Liver (tissue), 9 donors: ENCODE data around the gene PXYLP1. TPM values are rescaled to one million over a fixed set of nuclear protein-coding genes. Genes with fewer than 3 reads are reported as not detected.

Experiments
- DNase-seq: peaks from one replicate; pipeline ENCODE4 v3.0.0-alpha.2; 2017; ENCODE audit warnings: low spot score
- H3K27ac ChIP-seq, 2 donors: one replicate each; pipeline ENCODE4 v1.7.0; 2013; ENCODE audit warnings: inconsistent platforms in 2 of 2, low read length in 2 of 2, control low read depth in 1 of 2, low read depth in 1 of 2, mild to moderate bottlenecking in 1 of 2
- H3K27me3 ChIP-seq, 4 donors: one replicate each; pipeline versions ENCODE4 v1.6.1 to v1.7.0; 2013; ENCODE audit warnings: low read length in 3 of 4, inconsistent platforms in 1 of 4, mild to moderate bottlenecking in 1 of 4, moderate library complexity in 1 of 4; ENCODE audit not compliant: control insufficient read depth in 4 of 4, insufficient read depth in 4 of 4
- H3K36me3 ChIP-seq, 4 donors: one replicate each; pipeline versions ENCODE4 v1.6.1 to v1.7.0; 2013; ENCODE audit warnings: low read length in 3 of 4, mild to moderate bottlenecking in 3 of 4, low read depth in 1 of 4, moderate library complexity in 1 of 4; ENCODE audit not compliant: control insufficient read depth in 4 of 4, insufficient read depth in 3 of 4
- H3K4me1 ChIP-seq, 4 donors: one replicate each; pipeline versions ENCODE4 v1.6.1 to v1.7.0; 2013; ENCODE audit warnings: low read length in 3 of 4, mild to moderate bottlenecking in 3 of 4, moderate library complexity in 1 of 4; ENCODE audit not compliant: control insufficient read depth in 4 of 4, insufficient read depth in 4 of 4
- H3K4me3 ChIP-seq, 3 donors: one replicate each; pipeline versions ENCODE4 v1.6.1 to v1.7.0; 2013; ENCODE audit warnings: low read length in 3 of 3, control low read depth in 1 of 3, low read depth in 1 of 3, mild to moderate bottlenecking in 1 of 3
- H3K9ac ChIP-seq, 2 donors: one replicate each; pipeline ENCODE4 v1.7.0; 2013; ENCODE audit warnings: low read length in 2 of 2, mild to moderate bottlenecking in 2 of 2, moderate library complexity in 2 of 2, control low read depth in 1 of 2, low read depth in 1 of 2
- H3K9me3 ChIP-seq, 4 donors: one replicate each; pipeline versions ENCODE4 v1.6.1 to v1.7.0; 2013; ENCODE audit warnings: low read length in 3 of 4; ENCODE audit not compliant: control insufficient read depth in 4 of 4
- EGR1 ChIP-seq, 2 donors: IDR thresholded peaks; 2 replicates each; pipeline ENCODE4 v1.6.1; 2016 to 2018; ENCODE audit warnings: antibody characterized with exemption in 2 of 2, low read depth in 2 of 2
- FOXA1 ChIP-seq: IDR thresholded peaks from 2 replicates; pipeline ENCODE4 v1.6.1; 2016; ENCODE audit warnings: antibody characterized with exemption
- FOXA2 ChIP-seq: IDR thresholded peaks from 2 replicates; pipeline ENCODE4 v1.6.1; 2016; ENCODE audit warnings: antibody characterized with exemption
- GABPA ChIP-seq, 2 donors: IDR thresholded peaks in 1 of 2; conservative IDR thresholded peaks in 1 of 2; 2 replicates each; pipeline ENCODE4 v1.6.1; 2016; ENCODE audit warnings: antibody characterized with exemption in 2 of 2, mild to moderate bottlenecking in 1 of 2, moderate library complexity in 1 of 2
- HNF4A ChIP-seq, 2 donors: conservative IDR thresholded peaks; 2 replicates each; pipeline ENCODE4 v1.6.1; 2016; ENCODE audit warnings: antibody characterized with exemption in 2 of 2, mild to moderate bottlenecking in 2 of 2
- HNF4G ChIP-seq: IDR thresholded peaks from 2 replicates; pipeline ENCODE4 v1.6.1; 2016; ENCODE audit warnings: antibody characterized with exemption
- JUND ChIP-seq, 2 donors: IDR thresholded peaks; 2 replicates each; pipeline ENCODE4 v1.6.1; 2016; ENCODE audit warnings: antibody characterized with exemption in 2 of 2
- NR2F2 ChIP-seq: IDR thresholded peaks from 2 replicates; pipeline ENCODE4 v1.6.1; 2016; ENCODE audit warnings: antibody characterized with exemption
- RAD21 ChIP-seq, 2 donors: IDR thresholded peaks; 2 replicates each; pipeline ENCODE4 v1.6.1; 2016; ENCODE audit warnings: antibody characterized with exemption in 2 of 2, mild to moderate bottlenecking in 2 of 2
- RXRA ChIP-seq, 2 donors: IDR thresholded peaks; 2 replicates each; pipeline ENCODE4 v1.6.1; 2017 to 2018; ENCODE audit warnings: antibody characterized with exemption in 2 of 2, mild to moderate bottlenecking in 1 of 2
- SP1 ChIP-seq: IDR thresholded peaks from 2 replicates; pipeline ENCODE4 v1.6.1; 2018; ENCODE audit warnings: antibody characterized with exemption, mild to moderate bottlenecking
- TAF1 ChIP-seq: conservative IDR thresholded peaks from 2 replicates; pipeline ENCODE4 v1.6.1; 2016; ENCODE audit warnings: antibody characterized with exemption, mild to moderate bottlenecking
- YY1 ChIP-seq: IDR thresholded peaks from 2 replicates; pipeline ENCODE4 v1.6.1; 2016; ENCODE audit warnings: antibody characterized with exemption, mild to moderate bottlenecking
- WGBS: extraction: QIAGEN DNeasy Blood & Tissue Kit; methylation state at CpG from one replicate; pipeline ENCODE4 v1.1.7; 2013; 5-methylcytosine and 5-hydroxymethylcytosine counted together
- polyA plus RNA-seq, 2 donors: library from polyadenylated mRNA; stranded (reverse) in 1 of 2; unstranded in 1 of 2; fragments of 200-250 nt in 1 of 2; fragments of >200 nt in 1 of 2; fragmentation: Nextera tagmentation in 1 of 2; extraction: Ambion mirVana in 1 of 2; gene quantifications; one replicate each; pipeline versions ENCODE4 v1.2.1 to v1.2.3, GENCODE V29; 2013 to 2015
- total RNA-seq, 2 donors: library from RNA; depleted of rRNA; stranded (reverse); fragments of >200 nt; gene quantifications; one replicate each; pipeline ENCODE4 v1.2.3, GENCODE V29; 2014
- TF ChIP-seq, protein P1 (sequence below): IDR thresholded peaks from 2 replicates; pipeline ENCODE4 v1.6.1; 2016; ENCODE audit warnings: antibody characterized with exemption
- TF ChIP-seq, protein P2 (sequence below): IDR thresholded peaks from 2 replicates; pipeline ENCODE4 v1.6.1; 2016; ENCODE audit warnings: antibody characterized with exemption
- TF ChIP-seq, protein P3 (sequence below): IDR thresholded peaks from 2 replicates; pipeline ENCODE4 v1.6.1; 2016; ENCODE audit warnings: antibody characterized with exemption, mild to moderate bottlenecking
- TF ChIP-seq, protein P4 (sequence below): fragments of 150-350 bp; IDR thresholded peaks from 2 replicates; pipeline ENCODE4 v1.5.1; 2017; ENCODE audit warnings: improper control_type of control experiment, low read depth, low read length; ENCODE audit not compliant: missing input control
- TF ChIP-seq, protein P5 (sequence below): IDR thresholded peaks from 2 replicates; pipeline ENCODE4 v1.6.1; 2016; ENCODE audit warnings: antibody characterized with exemption
- donor health status: healthy.
- donor health status: healthy.
- donor health status: healthy.
- donor health status: healthy.
- donor health status: healthy.

Gene PXYLP1
- total and polyA plus RNA-seq, 4 donors = 1.1 to 5.3 (median 3.1) TPM

DNA sequence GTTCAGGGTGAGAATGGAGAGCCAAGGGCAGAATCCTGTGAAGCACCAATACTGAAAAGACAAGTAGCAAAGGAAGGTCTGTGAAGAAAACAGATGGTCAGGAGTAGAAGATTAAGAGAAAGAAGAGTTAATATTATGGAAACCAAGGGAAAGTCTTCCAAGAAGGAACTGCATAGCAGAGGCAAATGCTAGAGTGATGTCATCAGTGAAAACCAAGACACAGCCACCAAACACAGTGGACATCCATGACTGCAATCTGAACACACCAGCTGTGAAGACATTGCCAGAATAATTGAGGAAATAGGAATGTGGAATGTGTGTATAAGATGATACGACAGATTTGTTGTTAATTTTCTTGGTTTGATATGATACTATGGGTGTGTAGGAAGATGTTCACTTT is 109.9 kb downstream of the PXYLP1 start:
- H3K4me3 ChIP-seq = no peak overlapping the region
- H3K27me3 ChIP-seq = no peaks in the 10 kb centered on the region
- no peaks in the 10 kb centered on the region for H3K9me3 ChIP-seq
- H3K9ac ChIP-seq = no peak overlapping the region
- WGBS = 97% methylated on average over 1 of the region's 1 CpG
- no peaks in the 10 kb centered on the region for H3K36me3 ChIP-seq
- peaks cover 7 to 47% (median 27%) of the 10 kb centered on the region in 4 donors for H3K4me1 ChIP-seq
- TF ChIP-seq JUND (IDR thresholded peaks at IDR 0.05) (no peak), YY1 (no peak), EGR1 (IDR thresholded peaks at IDR 0.05; ENCODE audit: low read depth in 2 of 2) (no peak), HNF4G (no peak), SP1 (no peak), NR2F2 (no peak)
- TF ChIP-seq, protein P1, sequence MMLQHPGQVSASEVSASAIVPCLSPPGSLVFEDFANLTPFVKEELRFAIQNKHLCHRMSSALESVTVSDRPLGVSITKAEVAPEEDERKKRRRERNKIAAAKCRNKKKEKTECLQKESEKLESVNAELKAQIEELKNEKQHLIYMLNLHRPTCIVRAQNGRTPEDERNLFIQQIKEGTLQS = no peak
- H3K27ac ChIP-seq = no peak overlapping the region
- no peak for DNase-seq

DNA sequence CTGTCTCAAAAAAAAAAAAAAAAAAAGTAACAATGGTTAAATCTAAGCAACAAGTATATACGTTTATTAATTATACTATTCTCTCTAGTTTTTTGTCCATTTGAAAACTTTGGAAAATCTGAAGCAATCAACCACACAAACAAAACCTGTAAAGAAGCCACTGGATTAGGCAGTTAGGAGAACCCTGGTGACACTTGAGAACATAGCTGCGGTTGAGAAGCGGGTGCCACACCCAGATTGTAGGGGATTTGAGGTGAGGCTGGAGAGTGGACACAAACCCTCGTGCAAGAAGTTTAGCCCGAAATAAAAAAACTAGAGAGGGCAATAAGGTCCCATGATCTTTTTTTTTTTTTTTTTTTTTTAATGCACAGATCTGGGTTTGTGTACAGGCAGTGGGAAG is 110.8 kb downstream of the PXYLP1 start:
- Histone ChIP-seq H3K4me3 (no peak overlapping the region), H3K9ac (no peak overlapping the region), H3K36me3 (no peaks in the 10 kb centered on the region), H3K9me3 (no peaks in the 10 kb centered on the region), H3K27me3 (no peaks in the 10 kb centered on the region), H3K4me1 (peaks cover 7 to 48% (median 29%) of the 10 kb centered on the region in 4 donors), H3K27ac (no peak overlapping the region)
- no peak for DNase-seq
- WGBS = 93% methylated on average over 5 of the region's 5 CpGs
- TF ChIP-seq, protein P2, sequence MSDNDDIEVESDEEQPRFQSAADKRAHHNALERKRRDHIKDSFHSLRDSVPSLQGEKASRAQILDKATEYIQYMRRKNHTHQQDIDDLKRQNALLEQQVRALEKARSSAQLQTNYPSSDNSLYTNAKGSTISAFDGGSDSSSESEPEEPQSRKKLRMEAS = no peak
- TF ChIP-seq EGR1 (IDR thresholded peaks at IDR 0.05; ENCODE audit: low read depth in 2 of 2) = no peak
- no peak for TF ChIP-seq GABPA (IDR thresholded peaks at IDR 0.05 in 1 of 2, conservative IDR thresholded peaks at IDR 0.05 in 1 of 2)
- TF ChIP-seq HNF4A (conservative IDR thresholded peaks at IDR 0.05) = no peak
- no peak for TF ChIP-seq NR2F2
- TF ChIP-seq, protein P3, sequence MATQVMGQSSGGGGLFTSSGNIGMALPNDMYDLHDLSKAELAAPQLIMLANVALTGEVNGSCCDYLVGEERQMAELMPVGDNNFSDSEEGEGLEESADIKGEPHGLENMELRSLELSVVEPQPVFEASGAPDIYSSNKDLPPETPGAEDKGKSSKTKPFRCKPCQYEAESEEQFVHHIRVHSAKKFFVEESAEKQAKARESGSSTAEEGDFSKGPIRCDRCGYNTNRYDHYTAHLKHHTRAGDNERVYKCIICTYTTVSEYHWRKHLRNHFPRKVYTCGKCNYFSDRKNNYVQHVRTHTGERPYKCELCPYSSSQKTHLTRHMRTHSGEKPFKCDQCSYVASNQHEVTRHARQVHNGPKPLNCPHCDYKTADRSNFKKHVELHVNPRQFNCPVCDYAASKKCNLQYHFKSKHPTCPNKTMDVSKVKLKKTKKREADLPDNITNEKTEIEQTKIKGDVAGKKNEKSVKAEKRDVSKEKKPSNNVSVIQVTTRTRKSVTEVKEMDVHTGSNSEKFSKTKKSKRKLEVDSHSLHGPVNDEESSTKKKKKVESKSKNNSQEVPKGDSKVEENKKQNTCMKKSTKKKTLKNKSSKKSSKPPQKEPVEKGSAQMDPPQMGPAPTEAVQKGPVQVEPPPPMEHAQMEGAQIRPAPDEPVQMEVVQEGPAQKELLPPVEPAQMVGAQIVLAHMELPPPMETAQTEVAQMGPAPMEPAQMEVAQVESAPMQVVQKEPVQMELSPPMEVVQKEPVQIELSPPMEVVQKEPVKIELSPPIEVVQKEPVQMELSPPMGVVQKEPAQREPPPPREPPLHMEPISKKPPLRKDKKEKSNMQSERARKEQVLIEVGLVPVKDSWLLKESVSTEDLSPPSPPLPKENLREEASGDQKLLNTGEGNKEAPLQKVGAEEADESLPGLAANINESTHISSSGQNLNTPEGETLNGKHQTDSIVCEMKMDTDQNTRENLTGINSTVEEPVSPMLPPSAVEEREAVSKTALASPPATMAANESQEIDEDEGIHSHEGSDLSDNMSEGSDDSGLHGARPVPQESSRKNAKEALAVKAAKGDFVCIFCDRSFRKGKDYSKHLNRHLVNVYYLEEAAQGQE = no peak
- TF ChIP-seq RXRA (IDR thresholded peaks at IDR 0.05) = no peak
- TF ChIP-seq TAF1 = no peak
- no peak for TF ChIP-seq FOXA2
- TF ChIP-seq FOXA1 = no peak
- TF ChIP-seq SP1 = no peak
- TF ChIP-seq, protein P4, sequence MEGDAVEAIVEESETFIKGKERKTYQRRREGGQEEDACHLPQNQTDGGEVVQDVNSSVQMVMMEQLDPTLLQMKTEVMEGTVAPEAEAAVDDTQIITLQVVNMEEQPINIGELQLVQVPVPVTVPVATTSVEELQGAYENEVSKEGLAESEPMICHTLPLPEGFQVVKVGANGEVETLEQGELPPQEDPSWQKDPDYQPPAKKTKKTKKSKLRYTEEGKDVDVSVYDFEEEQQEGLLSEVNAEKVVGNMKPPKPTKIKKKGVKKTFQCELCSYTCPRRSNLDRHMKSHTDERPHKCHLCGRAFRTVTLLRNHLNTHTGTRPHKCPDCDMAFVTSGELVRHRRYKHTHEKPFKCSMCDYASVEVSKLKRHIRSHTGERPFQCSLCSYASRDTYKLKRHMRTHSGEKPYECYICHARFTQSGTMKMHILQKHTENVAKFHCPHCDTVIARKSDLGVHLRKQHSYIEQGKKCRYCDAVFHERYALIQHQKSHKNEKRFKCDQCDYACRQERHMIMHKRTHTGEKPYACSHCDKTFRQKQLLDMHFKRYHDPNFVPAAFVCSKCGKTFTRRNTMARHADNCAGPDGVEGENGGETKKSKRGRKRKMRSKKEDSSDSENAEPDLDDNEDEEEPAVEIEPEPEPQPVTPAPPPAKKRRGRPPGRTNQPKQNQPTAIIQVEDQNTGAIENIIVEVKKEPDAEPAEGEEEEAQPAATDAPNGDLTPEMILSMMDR = no peak
- no peak for TF ChIP-seq JUND (IDR thresholded peaks at IDR 0.05)
- no peak for TF ChIP-seq YY1
- no peak for TF ChIP-seq RAD21 (IDR thresholded peaks at IDR 0.05)
- TF ChIP-seq HNF4G = no peak
- TF ChIP-seq, protein P5, sequence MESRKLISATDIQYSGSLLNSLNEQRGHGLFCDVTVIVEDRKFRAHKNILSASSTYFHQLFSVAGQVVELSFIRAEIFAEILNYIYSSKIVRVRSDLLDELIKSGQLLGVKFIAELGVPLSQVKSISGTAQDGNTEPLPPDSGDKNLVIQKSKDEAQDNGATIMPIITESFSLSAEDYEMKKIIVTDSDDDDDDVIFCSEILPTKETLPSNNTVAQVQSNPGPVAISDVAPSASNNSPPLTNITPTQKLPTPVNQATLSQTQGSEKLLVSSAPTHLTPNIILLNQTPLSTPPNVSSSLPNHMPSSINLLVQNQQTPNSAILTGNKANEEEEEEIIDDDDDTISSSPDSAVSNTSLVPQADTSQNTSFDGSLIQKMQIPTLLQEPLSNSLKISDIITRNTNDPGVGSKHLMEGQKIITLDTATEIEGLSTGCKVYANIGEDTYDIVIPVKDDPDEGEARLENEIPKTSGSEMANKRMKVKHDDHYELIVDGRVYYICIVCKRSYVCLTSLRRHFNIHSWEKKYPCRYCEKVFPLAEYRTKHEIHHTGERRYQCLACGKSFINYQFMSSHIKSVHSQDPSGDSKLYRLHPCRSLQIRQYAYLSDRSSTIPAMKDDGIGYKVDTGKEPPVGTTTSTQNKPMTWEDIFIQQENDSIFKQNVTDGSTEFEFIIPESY = no peak
- TF ChIP-seq, protein P1 = no peak
